Measurements from ENCODE around the gene NLRP4. TPM values are rescaled to one million over a fixed set of nuclear protein-coding genes. Genes with fewer than 3 reads are reported as not detected.

The NLRP4 gene
- total and polyA plus RNA-seq, 10 of the 15 experiments (the other 5 are each of a cell fraction or from before 2014, with no cell fraction given): 0.07 to 9.6 (median 0.29) TPM; not detected in 6

DNA sequence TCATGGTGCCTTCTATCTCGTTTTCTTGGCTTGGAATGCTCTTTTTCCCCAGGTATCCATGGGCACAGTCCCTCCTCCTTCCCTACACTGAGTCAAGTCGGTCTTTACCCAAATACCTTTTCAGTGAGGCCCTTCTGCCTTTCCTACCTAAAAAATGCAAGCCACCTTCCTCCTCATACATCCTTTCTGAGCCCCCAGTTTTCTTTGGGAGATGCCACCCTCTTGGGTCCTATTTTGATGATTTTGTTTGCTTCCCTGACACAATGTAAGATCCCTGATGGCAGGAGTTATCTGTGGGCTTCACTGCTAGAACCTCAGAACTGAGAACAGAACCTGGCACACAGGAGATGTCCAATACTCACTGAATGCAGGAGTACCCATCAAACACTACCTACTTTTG, 73.5 kb downstream of the NLRP4 start:
- in situ Hi-C loops (cut with MboI): no loop called here
- Histone ChIP-seq H2AFZ (ENCODE audit: control insufficient read depth, low read depth, low read length) (no peak overlapping the region), H3K4me1 (ENCODE audit: control insufficient read depth, insufficient read depth, low read length) (no peaks in the 10 kb centered on the region), H3K9me3 (replicated peaks; ENCODE audit: control insufficient read depth, insufficient read depth, low read length) (no peaks in the 10 kb centered on the region; the same call in 2 of the 3 replicates), H3K79me2 (ENCODE audit: control insufficient read depth, insufficient read depth, low read length) (no peaks in the 10 kb centered on the region), H3K27me3 (replicated peaks in 1 of 2; ENCODE audit: control insufficient read depth in 2 of 2, insufficient read depth in 2 of 2, low read length in 1 of 2) (no peaks in the 10 kb centered on the region), H3K36me3 (ENCODE audit: control insufficient read depth in 2 of 2, insufficient read depth in 2 of 2, low read length in 1 of 2) (no peaks in the 10 kb centered on the region), H3K9ac (ENCODE audit: control insufficient read depth, insufficient read depth, low read length) (no peak overlapping the region), H3K27ac (ENCODE audit: control insufficient read depth, insufficient read depth) (no peak overlapping the region), H4K20me1 (ENCODE audit: control insufficient read depth, insufficient read depth) (no peaks in the 10 kb centered on the region), H3K4me3 (no peak overlapping the region), H3K4me2 (ENCODE audit: control insufficient read depth, insufficient read depth) (no peak overlapping the region)
- DNase-seq (ENCODE audit: low read depth, low spot score): no peak
- intact Hi-C loops (cut with micrococcal nuclease; ENCODE audit: unreplicated experiment): no loop called here
- CTCF ChIA-PET: interaction anchor here (0.6 kb wide), 1 partner anchor 81 kb away, joined by 3 read pairs; no protein-coding TSS in a partner anchor
- POLR2A ChIA-PET: no interaction called here
- BruUV-seq (replicated peaks): no TSS peak
- RAD21 ChIA-PET (ENCODE audit: unreplicated experiment): no interaction called here
- TF ChIP-seq CEBPB (IDR thresholded peaks at IDR 0.05; ENCODE audit: borderline replicate concordance in 1 of 2, low read depth in 2 of 2, low read length in 2 of 2): no peak
- TF ChIP-seq WRNIP1 (IDR thresholded peaks at IDR 0.05; ENCODE audit: borderline replicate concordance, low read depth, low read length): no peak
- TF ChIP-seq, protein P1, sequence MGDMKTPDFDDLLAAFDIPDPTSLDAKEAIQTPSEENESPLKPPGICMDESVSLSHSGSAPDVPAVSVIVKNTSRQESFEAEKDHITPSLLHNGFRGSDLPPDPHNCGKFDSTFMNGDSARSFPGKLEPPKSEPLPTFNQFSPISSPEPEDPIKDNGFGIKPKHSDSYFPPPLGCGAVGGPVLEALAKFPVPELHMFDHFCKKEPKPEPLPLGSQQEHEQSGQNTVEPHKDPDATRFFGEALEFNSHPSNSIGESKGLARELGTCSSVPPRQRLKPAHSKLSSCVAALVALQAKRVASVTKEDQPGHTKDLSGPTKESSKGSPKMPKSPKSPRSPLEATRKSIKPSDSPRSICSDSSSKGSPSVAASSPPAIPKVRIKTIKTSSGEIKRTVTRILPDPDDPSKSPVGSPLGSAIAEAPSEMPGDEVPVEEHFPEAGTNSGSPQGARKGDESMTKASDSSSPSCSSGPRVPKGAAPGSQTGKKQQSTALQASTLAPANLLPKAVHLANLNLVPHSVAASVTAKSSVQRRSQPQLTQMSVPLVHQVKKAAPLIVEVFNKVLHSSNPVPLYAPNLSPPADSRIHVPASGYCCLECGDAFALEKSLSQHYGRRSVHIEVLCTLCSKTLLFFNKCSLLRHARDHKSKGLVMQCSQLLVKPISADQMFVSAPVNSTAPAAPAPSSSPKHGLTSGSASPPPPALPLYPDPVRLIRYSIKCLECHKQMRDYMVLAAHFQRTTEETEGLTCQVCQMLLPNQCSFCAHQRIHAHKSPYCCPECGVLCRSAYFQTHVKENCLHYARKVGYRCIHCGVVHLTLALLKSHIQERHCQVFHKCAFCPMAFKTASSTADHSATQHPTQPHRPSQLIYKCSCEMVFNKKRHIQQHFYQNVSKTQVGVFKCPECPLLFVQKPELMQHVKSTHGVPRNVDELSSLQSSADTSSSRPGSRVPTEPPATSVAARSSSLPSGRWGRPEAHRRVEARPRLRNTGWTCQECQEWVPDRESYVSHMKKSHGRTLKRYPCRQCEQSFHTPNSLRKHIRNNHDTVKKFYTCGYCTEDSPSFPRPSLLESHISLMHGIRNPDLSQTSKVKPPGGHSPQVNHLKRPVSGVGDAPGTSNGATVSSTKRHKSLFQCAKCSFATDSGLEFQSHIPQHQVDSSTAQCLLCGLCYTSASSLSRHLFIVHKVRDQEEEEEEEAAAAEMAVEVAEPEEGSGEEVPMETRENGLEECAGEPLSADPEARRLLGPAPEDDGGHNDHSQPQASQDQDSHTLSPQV (IDR thresholded peaks at IDR 0.05): no peak
- TF ChIP-seq POU2F2 (IDR thresholded peaks at IDR 0.05; ENCODE audit: borderline replicate concordance, low read depth, low read length): no peak
- TF ChIP-seq KDM1A (IDR thresholded peaks at IDR 0.05; ENCODE audit: borderline replicate concordance): no peak
- no peak for TF ChIP-seq ZNF384 (IDR thresholded peaks at IDR 0.05; ENCODE audit: borderline replicate concordance, low read depth, low read length)
- ATAC-seq: no peak
- no peak for FAIRE-seq
- SMC1A ChIA-PET (ENCODE audit: uncharacterized antibody, unreplicated experiment): interaction anchor here (0.6 kb wide), 1 partner anchor 279 kb away, joined by 3 read pairs; no protein-coding TSS in a partner anchor
- WGBS (ENCODE audit: insufficient coverage, insufficient replicate concordance, low lambda C conversion rate, missing lambda C conversion rate): 0% methylated on average over 2 of the region's 2 CpGs

Data from GM12878 (cell line).